HG03135 (cell line): ENCODE measurements around the gene AREG.

Experiments used
- ATAC-seq: cut with Tn5 transposase; IDR thresholded peaks from one replicate; pipeline ENCODE4 v1.9.1; 2021; ENCODE audit warnings: mild to moderate bottlenecking, moderate library complexity; ENCODE audit not compliant: unreplicated experiment

The AREG gene

DNA sequence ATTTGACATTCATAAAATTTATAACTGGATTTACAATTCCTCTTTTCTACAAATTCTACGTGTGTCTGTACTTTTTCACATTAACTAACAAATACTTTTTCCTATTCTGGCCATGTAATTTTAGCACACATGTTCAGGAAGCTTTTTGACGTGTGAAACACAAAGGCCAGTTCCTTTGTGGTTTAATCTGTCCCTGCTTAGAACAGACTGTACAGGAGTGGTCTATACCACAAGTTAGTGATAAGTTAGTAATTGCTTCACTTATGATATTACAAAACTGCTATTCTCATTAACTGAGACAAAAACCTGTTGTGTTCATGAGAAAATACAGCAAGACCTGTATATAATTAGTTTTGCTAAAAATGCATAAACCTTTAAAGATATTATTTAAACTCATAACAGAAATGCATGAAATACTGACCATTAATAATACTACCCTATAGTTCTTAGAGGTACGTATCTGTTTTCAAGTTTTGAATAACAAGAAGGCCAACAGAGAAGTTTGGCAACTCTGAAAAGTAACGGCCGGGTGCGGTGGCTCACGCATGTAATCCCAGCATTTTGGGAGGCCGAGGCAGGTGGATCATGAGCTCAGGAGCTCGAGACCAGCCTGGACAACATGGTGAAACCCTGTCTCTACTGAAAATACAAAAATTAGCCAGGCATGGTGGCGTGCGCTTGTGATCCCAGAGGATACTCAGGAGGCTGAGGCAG, 13.7 kb upstream of the AREG start:
- peak; percentile 88 for ATAC-seq

DNA sequence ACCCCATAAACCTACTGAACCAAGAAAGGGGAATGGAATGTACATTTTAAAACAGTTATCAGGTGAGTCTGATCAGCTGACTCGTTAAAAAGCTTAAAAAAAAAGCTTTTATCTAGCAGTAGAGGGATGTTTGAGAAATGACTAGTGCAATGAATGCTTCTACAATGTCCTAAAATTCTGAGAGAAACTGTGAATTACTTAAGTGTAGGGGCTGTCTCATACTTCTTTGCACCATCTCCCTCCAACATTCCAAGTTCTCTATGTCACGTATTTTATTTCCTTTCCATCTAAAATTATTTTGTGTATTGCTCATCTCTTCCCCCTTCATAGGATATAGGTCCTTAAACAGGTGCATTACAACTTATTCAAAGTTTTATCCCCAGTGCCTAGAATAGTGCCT, 11.9 kb upstream of the AREG start:
- ATAC-seq, result no peak

DNA sequence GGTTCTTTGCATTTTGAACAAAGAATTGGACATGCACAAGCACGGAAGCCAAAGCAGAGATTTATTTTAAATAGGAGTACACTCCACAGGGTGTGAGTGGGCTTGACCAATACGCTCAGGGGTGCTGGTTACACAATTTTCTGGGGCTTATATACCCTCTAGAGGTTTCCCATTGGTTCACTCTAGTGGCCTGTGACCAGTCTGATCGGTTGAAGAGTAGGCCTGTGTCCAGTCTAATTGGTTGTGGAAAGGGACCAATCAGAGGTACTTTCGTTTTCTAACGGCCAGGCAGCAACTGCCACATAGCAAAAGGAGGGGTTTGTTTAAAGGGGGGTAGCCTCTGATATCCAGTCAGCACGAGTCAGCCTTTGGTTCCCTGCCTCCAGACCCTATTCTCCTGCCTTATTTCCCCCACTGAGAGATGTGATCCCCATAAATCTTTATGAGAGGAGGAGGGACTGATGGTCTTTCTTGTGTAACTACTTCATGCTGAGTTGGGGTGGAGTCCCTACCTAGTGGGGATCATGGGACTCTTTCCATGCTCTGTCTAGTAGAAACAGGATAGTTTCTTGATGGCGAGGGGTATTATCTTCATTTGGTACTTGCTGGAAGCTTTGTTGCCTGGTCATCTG, 11.3 kb upstream of the AREG start:
- no peak for ATAC-seq

DNA sequence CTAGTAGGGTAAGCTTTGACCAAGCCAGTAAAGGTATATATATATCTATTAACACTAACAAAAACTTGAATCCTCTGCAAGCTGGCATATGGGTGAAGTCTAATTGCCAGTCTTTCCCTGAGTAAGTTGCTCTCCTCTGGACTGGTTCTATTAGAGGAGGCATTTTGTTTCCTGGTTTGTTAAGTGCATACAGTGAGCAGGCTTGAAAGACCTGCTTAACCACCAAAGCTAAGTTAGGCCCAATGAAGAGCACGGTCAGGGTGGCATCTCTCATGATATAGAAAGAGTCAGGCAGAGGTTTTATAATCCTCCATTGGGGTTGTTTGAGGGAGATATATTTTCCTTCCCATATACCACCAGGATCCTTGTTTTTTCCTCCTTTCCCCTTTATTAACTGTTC, 9.6 kb upstream of the AREG start:
- ATAC-seq, result no peak

DNA sequence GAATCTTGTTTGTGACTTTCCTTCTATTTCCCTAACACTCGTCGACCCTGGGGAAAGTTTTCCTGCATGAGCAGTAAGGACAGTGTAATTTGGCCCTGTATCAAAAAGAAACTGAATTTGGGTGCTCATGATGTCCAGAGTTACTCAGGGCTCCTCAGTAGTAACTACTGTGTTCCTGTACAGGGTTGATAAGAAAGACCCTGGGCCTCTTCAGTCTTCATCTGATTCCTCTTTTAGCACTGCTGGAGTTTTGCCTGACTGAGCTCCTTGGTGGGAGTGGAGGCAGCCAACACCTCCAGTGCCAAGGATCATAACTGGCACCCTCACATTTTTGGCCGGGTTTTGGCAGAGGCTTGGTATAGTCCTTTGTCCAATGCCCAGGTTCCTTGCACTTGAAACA, 7.1 kb upstream of the AREG start:
- no peak for ATAC-seq

DNA sequence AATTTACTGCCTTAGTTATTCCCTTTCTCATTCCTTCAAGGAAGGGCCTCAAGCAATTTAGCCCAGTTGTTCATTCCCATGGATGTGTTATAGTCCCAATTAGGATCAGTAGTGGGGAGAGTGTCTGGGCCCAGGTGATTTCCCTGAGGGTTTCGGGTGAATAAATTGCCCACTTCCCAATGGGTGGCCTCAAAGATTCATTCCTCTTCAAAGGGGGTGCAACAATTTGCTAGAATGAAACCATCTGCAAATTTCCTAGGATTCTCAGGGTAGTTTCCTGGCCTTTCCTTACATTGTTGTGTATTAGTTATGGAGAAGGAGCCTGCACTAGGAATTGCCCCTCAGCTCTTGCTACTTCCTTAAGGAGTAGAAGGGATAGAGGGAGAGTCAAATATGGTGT, 6.3 kb upstream of the AREG start:
- no peak for ATAC-seq

DNA sequence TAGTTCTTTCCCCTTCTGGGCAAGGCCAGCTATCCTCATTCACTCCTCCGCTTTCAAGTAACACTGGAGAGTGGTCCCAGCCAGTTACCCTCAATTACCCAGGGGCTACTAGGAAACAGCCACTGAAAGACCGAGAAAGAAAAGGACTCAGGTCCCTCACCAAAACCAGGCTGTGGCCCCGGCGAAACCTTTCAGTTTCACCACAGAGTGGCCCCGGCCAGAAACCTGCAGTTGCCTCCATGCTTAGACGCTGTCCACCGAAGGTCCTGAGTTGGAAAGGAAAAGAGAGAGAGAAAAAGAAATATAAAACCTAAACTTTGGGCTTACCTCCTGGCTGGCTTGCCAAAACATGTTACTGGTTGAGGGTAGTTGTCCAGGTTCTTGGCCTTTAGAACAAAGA, 5.0 kb upstream of the AREG start:
- no peak for ATAC-seq

DNA sequence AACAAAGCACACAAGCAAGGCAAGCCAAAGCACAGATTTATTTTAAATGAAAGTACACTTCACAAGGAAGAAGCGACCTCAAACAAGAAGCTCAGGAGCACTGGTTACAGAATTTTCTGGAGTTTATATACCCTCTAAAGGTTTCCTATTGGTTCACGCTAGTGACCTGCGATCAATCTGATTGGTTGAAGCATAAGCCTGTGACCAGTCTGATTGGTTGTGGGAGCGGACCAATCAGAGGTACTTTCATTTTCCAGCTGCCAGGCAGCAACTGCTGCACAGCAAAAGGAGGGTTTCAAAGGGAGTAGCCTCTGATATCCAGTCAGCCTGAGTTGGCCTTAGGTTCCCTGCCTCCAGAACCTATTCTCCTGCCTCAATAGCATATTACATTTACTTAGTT, 4.6 kb upstream of the AREG start:
- no peak for ATAC-seq

DNA sequence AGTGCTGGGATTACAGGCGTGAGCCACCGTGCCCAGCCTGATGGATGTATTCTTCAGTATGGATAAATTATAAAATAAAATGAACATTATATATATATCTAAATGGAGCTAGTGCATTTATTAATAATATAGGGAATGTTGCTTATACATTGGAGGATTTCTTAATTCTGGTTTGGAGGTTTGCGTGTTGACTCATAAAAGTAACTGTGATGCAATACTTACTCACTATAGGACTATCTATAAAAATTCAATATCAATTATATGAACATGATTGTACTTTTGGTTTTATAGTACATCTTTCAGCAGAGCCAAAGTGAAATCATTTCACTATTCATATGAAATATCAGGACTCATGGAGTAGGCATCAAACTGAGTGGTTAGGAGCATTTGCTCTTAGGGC, 3.2 kb upstream of the AREG start:
- no peak for ATAC-seq

DNA sequence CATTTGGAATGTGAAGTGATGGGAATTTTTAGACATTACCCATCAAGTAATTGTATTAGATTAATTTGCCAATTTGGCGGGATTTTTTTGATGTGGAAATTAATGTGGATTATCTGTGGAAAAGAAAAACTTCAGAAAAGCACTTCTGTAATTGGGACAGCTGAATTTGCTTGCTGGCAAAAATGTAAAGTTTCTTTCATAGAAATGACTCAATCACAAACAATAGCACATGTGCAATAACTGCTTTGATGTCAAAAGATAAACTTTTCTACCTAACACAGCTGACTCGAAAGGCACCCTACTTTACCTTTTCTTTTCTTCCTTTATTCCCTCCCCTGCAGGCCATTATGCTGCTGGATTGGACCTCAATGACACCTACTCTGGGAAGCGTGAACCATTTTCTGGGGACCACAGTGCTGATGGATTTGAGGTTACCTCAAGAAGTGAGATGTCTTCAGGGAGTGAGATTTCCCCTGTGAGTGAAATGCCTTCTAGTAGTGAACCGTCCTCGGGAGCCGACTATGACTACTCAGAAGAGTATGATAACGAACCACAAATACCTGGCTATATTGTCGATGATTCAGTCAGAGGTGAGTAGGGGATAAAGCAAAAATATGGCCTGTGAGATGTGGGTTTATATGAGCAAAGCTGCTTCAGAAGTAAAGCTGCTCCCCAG, 1.4 kb downstream of the AREG start:
- ATAC-seq, result no peak

DNA sequence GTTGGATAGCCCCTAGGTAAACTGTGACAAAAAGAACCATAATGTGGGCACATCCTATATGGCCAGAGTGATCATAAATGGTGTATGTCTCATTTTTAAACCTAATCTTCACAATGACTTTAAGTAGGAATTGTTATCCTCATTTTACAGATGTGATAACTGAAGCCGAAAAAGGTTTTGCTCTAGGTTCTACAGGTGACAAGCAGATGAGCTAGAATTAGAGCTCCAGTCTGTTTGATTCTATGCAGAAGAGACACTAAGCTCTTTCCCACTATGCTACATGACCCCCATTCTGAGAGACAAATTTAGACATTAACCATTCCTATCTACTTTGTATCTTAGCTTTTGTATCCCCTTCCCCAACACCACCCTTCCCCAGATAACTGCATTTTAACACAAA, 2.0 kb downstream of the AREG start:
- no peak for ATAC-seq

DNA sequence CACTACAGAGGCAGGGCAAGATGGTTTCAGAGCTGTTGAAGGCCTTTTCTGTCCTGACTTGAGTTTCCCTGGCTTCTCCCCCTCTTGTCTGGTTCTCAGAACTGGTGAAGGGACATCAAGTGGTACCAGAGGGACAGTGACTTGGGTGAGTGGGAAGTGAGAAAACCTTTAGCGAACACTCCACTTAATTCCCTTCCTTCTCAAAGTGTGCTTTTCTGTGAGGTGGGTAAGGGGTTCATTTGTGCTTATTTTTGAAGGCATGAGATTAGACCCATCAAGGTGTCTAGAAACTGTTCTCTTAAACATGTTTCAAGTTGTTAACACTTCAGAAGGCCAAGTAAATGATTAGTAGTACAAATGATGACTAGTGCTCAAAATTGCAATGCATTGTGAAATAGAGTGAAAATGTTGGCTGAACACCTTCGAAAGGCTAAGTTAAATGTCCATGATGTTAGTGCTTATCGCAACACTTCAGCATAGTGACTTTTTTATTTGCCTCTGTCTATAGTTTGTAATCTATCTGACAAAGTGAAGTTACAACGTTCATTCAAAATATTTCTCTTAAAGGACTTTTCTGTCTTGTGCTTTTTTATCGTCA, 2.8 kb downstream of the AREG start:
- no peak for ATAC-seq

DNA sequence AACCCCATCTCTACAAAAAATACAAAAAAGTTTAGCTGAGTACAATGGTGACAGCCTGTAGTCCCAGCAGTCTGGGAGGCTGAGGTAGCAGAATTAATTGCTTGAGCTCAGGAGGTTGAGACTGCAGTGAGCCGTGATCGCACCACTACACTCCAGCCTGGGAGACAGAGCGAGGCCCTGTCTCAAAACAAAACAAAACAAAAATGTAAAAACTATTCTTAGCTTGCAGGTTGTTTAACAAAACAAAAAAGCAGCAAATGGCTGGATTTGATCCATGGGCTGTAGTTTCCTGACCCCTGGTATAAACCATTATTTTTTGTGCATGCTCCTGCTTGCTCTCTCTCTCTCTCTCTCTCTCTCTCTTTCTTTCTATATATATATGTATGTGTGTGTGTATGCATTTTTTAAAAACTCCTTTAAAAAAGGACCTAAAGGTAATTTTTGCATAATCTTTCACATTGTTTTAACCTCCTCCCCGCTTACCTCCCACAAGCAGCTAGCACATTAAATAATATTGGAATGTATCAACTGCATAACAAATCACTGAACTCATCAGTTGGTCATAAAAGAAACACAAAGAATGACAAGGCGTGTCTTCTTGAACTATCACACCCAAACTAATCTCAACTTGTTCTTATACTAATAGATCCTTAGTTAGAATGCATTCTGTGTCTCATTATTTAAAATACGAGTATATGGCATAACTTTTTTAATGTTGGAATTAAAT, 4.8 kb downstream of the AREG start:
- ATAC-seq, result no peak

DNA sequence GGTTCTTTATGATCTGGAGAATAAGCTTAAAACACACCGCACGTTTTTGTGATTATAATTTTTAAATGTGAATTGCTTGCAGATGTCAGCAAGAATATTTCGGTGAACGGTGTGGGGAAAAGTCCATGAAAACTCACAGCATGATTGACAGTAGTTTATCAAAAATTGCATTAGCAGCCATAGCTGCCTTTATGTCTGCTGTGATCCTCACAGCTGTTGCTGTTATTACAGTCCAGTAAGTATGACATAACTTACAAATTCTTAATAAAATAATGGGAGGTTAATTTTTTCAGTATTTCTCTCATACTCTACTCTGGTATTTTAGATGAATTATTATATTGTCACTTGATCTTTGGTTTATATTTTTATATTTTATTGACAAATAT, 5.4 kb downstream of the AREG start:
- no peak for ATAC-seq

DNA sequence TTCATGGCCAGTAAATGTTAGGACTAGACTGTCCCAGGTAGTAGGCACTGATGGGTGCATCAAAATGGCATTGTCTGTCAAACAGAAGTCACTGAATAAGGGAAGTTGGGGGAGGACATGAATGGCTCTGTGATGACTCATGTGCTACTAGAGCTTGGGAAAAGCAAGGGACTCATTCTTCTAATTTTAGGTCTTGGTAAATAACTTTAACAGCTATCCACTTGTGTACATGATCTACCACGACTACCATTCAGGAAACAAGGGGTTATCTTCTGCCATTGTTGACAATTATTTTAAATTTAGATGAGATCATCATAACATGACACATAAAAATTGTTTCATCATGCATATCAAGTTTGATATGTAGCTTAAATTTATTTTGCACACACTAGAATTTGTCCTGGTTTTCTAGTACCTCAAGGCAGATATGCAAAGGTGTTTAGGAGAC, 6.3 kb downstream of the AREG start:
- no peak for ATAC-seq

DNA sequence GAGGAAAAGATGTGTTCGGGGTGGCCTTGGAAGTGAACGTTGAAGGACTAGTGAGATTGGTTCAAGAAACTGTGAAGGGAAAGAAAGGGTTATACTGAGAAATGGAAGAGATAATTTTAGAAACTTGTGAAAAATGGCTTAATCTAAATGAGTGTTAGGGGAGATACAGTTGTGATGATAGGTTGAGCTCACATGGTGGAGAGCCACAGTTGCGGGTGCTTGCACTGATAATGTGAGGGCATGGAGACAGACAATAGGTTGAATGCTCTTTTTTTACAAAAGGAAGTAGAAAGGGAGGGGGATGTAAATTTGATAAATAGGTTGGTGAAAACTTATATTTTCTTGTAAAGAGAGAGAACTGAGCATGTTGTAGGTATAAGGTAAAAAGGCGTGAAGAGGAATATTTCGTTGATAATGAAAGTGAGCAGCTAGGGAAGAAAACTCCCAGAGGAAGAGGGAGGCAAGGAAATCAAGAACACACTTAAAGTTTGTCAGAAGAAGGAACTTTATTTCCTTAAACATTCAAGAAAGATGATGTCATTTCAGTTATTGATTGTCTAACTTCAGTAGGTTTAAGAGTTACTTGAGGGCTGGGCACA, 8.2 kb downstream of the AREG start:
- ATAC-seq, result no peak

DNA sequence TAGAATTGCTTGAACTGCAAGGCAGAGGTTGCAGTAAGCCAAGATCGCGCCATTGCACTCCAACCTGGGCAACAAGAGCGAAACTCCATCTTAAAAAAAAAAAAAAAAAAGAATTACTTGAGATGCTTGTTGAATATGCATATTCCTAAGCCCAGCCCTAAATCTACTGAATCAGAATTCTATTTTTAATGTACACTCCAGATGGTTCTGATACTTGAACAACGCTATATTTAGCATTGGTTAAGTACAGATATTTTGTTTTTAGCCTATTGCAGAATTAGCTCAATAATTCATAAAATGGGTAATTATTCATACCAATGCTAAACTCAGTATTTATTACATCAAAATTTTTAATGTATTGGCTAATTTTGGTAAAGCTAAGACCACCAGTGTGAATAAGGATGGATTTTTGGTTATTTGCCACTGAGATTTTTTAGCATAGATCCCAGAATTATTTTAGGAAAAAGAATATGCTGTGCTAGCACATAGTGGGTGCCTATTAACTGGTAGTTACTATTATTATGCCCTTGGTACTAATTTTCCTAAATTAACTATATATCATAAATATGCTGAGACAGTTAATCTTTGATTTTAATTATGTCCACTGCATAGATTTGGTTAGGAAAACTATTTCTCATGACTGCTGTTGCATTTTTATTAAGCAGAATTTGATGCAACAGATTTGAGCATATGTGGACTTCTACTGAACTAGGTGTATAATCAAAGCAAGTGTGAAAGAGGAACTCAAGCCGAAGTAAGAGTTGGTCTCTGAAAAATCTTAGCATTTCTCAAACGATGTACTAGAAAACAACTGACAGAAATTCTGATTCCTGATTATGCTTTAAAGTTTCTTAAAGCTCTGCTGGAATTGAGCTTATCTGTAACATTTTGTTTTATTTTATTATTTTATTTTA, 9.2 kb downstream of the AREG start:
- ATAC-seq, result no peak

DNA sequence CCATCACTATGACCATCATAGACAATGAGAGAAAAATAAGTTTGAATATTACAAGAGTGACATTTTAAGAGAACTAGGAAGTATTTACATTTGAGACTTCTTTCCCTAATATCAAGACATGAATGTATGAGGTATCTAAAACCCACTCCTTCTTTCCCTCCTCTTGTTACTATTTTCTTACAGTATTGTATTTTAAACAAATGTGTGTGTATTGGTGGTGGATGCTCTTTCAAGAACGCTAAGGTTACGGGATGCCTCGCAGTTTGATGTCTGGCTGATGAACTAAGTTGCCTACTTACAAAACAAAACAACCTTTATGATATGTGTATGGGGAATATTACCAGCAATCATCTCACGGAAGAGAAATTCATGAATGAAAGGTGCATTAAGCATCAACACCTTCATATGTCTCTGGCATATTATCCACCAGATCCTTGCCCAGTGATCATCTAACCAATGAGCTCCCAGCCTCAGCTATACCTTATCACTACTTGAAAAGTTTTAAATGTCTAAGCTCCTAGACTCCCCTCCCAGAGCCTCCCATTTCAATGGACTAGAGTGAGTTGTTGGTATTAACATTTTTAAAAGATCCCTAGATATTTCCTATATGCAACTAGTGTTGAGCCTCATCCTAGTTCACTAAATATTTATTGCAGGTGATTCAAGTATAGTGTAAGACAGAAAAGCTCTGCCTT, 10.6 kb downstream of the AREG start:
- no peak for ATAC-seq

DNA sequence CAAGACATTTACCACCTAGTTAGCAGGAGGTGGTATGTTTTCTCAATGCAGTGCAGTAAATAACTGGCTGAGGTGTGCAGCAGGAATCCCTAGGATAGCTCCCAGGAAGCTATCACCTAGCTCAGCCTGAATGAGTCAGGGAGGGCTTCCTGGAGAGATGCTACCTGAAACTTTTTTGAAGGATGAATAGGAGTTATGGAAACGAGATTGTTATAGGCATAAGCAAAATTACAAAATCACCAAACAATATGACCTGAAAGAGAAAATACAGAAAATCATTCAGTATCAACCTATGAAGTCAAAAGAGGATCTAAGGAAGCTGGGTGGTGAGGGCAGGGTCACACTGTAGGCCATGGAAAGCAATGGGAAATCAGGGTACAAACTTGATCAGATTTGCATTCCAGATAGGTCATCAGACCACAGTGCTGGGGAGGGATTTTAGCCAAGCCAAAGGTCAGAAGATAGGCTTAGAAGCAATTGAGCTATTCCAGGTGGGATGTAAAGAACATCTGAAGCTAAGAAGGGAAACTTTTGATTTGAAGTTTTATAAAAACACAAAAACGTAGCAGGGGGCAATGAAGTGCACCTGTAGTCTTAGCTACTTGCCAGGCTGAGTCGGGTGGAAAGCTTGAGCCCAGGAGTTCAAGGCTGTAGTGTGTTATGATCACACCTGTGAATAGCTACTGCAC, 11.3 kb downstream of the AREG start:
- no peak for ATAC-seq
